ENCODE measurements around the gene NCOA1.

- TF ChIP-seq CTCF (IDR thresholded peaks at IDR 0.05) (no peak), POLR2A (IDR thresholded peaks at IDR 0.05) (no peak)
Measured at GRCh38 chr2:24711865-24712264, 220.8 kb downstream of the NCOA1 start.
